ENCODE data around the gene MACIR. TPM values are rescaled to one million over a fixed set of nuclear protein-coding genes. Genes with fewer than 3 reads are reported as not detected.

The MACIR gene
- total RNA-seq, 1 experiment from 2014 or later: 23.4 TPM

GRCh38 chr5:103223031-103223955 lies 35.3 kb upstream of the MACIR start:
- ChIA-PET CTCF (no interaction called here), POLR2A (ENCODE audit: low non-redundant PET) (no interaction called here)
- no peaks in the 10 kb centered on the region for H3K27me3 ChIP-seq (replicated peaks; ENCODE audit: insufficient read depth, low read depth, low read length, poor library complexity)
- no peaks in the 10 kb centered on the region for H3K36me3 ChIP-seq (ENCODE audit: insufficient read depth, low read length, poor library complexity, severe bottlenecking)
- intact Hi-C loops (cut with micrococcal nuclease; ENCODE audit: unreplicated experiment): loop anchor here (5.0 to 10.0 kb wide), 2 partner anchors 178 to 686 kb away; no protein-coding TSS in a partner anchor
- H3K9me3 ChIP-seq (ENCODE audit: low read depth, low read length, poor library complexity, severe bottlenecking): no peaks in the 10 kb centered on the region
- peaks cover 3% of the 10 kb centered on the region for H3K4me1 ChIP-seq (ENCODE audit: insufficient read depth, low read length, poor library complexity, severe bottlenecking)
- no peak overlapping the region for H3K4me3 ChIP-seq (ENCODE audit: low read depth, low read length, poor library complexity, severe bottlenecking)
- BruUV-seq (replicated peaks): no TSS peak
- no peak for DNase-seq (ENCODE audit: low spot score)
- no peak for TF ChIP-seq CTCF (conservative IDR thresholded peaks at IDR 0.05; ENCODE audit: low read depth, low read length)
- no peak for TF ChIP-seq EZH2 (IDR thresholded peaks at IDR 0.05; ENCODE audit: borderline replicate concordance, low read depth, low read length, poor library complexity, severe bottlenecking)
- no peak overlapping the region for H3K27ac ChIP-seq (ENCODE audit: low read depth, low read length, poor library complexity, severe bottlenecking)

- Histone ChIP-seq H3K9me3 (ENCODE audit: low read depth, low read length, poor library complexity, severe bottlenecking) (peaks cover 3% of the 10 kb centered on the region), H3K4me3 (ENCODE audit: low read depth, low read length, poor library complexity, severe bottlenecking) (peak overlapping the region; percentile 19), H3K27me3 (replicated peaks; ENCODE audit: insufficient read depth, low read depth, low read length, poor library complexity) (no peaks in the 10 kb centered on the region), H3K4me1 (ENCODE audit: insufficient read depth, low read length, poor library complexity, severe bottlenecking) (peaks cover 3% of the 10 kb centered on the region), H3K27ac (ENCODE audit: low read depth, low read length, poor library complexity, severe bottlenecking) (no peak overlapping the region), H3K36me3 (ENCODE audit: insufficient read depth, low read length, poor library complexity, severe bottlenecking) (no peaks in the 10 kb centered on the region)
- intact Hi-C loops (cut with micrococcal nuclease; ENCODE audit: unreplicated experiment): loop anchor here (1.0 to 10.0 kb wide), 3 partner anchors 180 to 687 kb away; no protein-coding TSS in a partner anchor
- TF ChIP-seq EZH2 (IDR thresholded peaks at IDR 0.05; ENCODE audit: borderline replicate concordance, low read depth, low read length, poor library complexity, severe bottlenecking): no peak
- peak; percentile 83 for TF ChIP-seq CTCF (conservative IDR thresholded peaks at IDR 0.05; ENCODE audit: low read depth, low read length)
- POLR2A ChIA-PET (ENCODE audit: low non-redundant PET): interaction anchor here (0.5 kb wide), 1 partner anchor 462 kb away, joined by 3 read pairs; no protein-coding TSS in a partner anchor
- BruUV-seq (replicated peaks): no TSS peak
- DNase-seq (ENCODE audit: low spot score): peak; percentile 87
- CTCF ChIA-PET: interaction anchor here (0.5 to 1.4 kb wide), 7 partner anchors 169 to 688 kb away, joined by 3 to 7 read pairs (median 3); no protein-coding TSS in a partner anchor
These were observed 34.3 kb upstream of the MACIR start for GRCh38 chr5:103224118-103224893.

GRCh38 chr5:103224894-103225246 lies 33.7 kb upstream of the MACIR start:
- H3K9me3 ChIP-seq (ENCODE audit: low read depth, low read length, poor library complexity, severe bottlenecking): peaks cover 3% of the 10 kb centered on the region
- ChIA-PET POLR2A (ENCODE audit: low non-redundant PET) (no interaction called here), CTCF (interaction anchor here (0.5 to 1.4 kb wide), 7 partner anchors 168 to 689 kb away, joined by 3 to 7 read pairs (median 3); no protein-coding TSS in a partner anchor)
- intact Hi-C loops (cut with micrococcal nuclease; ENCODE audit: unreplicated experiment): loop anchor here (1.0 to 10.0 kb wide), 3 partner anchors 180 to 688 kb away; no protein-coding TSS in a partner anchor
- BruUV-seq (replicated peaks): no TSS peak
- no peaks in the 10 kb centered on the region for H3K27me3 ChIP-seq (replicated peaks; ENCODE audit: insufficient read depth, low read depth, low read length, poor library complexity)
- peaks cover 3% of the 10 kb centered on the region for H3K4me1 ChIP-seq (ENCODE audit: insufficient read depth, low read length, poor library complexity, severe bottlenecking)
- DNase-seq (ENCODE audit: low spot score): no peak
- no peak for TF ChIP-seq CTCF (conservative IDR thresholded peaks at IDR 0.05; ENCODE audit: low read depth, low read length)
- no peak for TF ChIP-seq EZH2 (IDR thresholded peaks at IDR 0.05; ENCODE audit: borderline replicate concordance, low read depth, low read length, poor library complexity, severe bottlenecking)
- H3K36me3 ChIP-seq (ENCODE audit: insufficient read depth, low read length, poor library complexity, severe bottlenecking): no peaks in the 10 kb centered on the region
- H3K4me3 ChIP-seq (ENCODE audit: low read depth, low read length, poor library complexity, severe bottlenecking): no peak overlapping the region
- no peak overlapping the region for H3K27ac ChIP-seq (ENCODE audit: low read depth, low read length, poor library complexity, severe bottlenecking)

Measured in A673 (cell line).